CD4-positive, alpha-beta T cell treated with Interleukin-17A for 1 hour (primary cell): Measurements from ENCODE around the gene LRRN4CL.
A peak's percentile ranks its signal among the peaks of the same experiment; 100 is the strongest.

Source experiments
- DNase-seq: peaks from one replicate; pipeline ENCODE4 v3.0.0-alpha.2; 2020

LRRN4CL gene

GRCh38 chr11:62645946-62646824 is 43.1 kb downstream of the LRRN4CL start, which contains the start of gene GANAB:
Gene GANAB (minus strand): TSS chr11:62646613. CDS start chr11:62646599, 14 bp downstream.
- DNase-seq, result peak; percentile 99

GRCh38 chr11:62645671-62645945 is 43.7 kb downstream of the LRRN4CL start:
- DNase-seq, result no peak

GRCh38 chr11:62644220-62644619 is 45.1 kb downstream of the LRRN4CL start:
- DNase-seq, result no peak
